NCI-H1092 (cell line): ENCODE data around the gene HNRNPR.
A peak's percentile ranks its signal among the peaks of the same experiment; 100 is the strongest.

Experiments used
- DNase-seq: peaks from one replicate; lab custom pipeline; 2025; lab: John Stamatoyannopoulos, UW

Gene HNRNPR

GRCh38 chr1:23369335-23370013 lies 25.4 kb upstream of the HNRNPR start, which contains the start of gene ZNF436:
Gene ZNF436, minus strand, starts transcription at chr1:23369836. Its CDS starts 1,831 bp downstream, at chr1:23368005.
- DNase-seq = peak; percentile 88

- DNase-seq = peak; percentile 91
Measured at GRCh38 chr1:23368562-23369334, 24.7 kb upstream of the HNRNPR start.

GRCh38 chr1:23367791-23368561 lies 23.9 kb upstream of the HNRNPR start:
- DNase-seq = peak; percentile 99

GRCh38 chr1:23367451-23367790 lies 23.3 kb upstream of the HNRNPR start:
- DNase-seq = no peak

- DNase-seq = no peak
Measured at GRCh38 chr1:23366598-23366997, 22.5 kb upstream of the HNRNPR start.

GRCh38 chr1:23366146-23366545 lies 22.1 kb upstream of the HNRNPR start:
- DNase-seq = no peak

- no peak for DNase-seq
Measured at GRCh38 chr1:23362218-23362713, 18.2 kb upstream of the HNRNPR start.

GRCh38 chr1:23358310-23358875 lies 14.3 kb upstream of the HNRNPR start:
- DNase-seq = no peak

GRCh38 chr1:23357138-23357908 lies 13.2 kb upstream of the HNRNPR start:
- DNase-seq = no peak

GRCh38 chr1:23356471-23357137 lies 12.5 kb upstream of the HNRNPR start:
- DNase-seq = no peak

GRCh38 chr1:23354245-23354644 lies 10.2 kb upstream of the HNRNPR start:
- no peak for DNase-seq

- no peak for DNase-seq
Measured at GRCh38 chr1:23352096-23352695, 8.1 kb upstream of the HNRNPR start.

- no peak for DNase-seq
Measured at GRCh38 chr1:23345920-23346319, 1.8 kb upstream of the HNRNPR start.

GRCh38 chr1:23344987-23345472 lies 946 bp upstream of the HNRNPR start:
- no peak for DNase-seq

GRCh38 chr1:23343221-23344110 lies 618 bp downstream of the HNRNPR start:
- DNase-seq = peak; percentile 62

- no peak for DNase-seq
Measured at GRCh38 chr1:23341931-23342692, 2.0 kb downstream of the HNRNPR start.

GRCh38 chr1:23339632-23340031 lies 4.5 kb downstream of the HNRNPR start:
- DNase-seq = no peak

GRCh38 chr1:23337869-23338268 lies 6.2 kb downstream of the HNRNPR start:
- no peak for DNase-seq

- no peak for DNase-seq
Measured at GRCh38 chr1:23331713-23332112, 12.4 kb downstream of the HNRNPR start.
